HepG2 (cell line): ENCODE measurements around the gene TBC1D10B. TPM values are rescaled to one million over a fixed set of nuclear protein-coding genes. Genes with fewer than 3 reads are reported as not detected.

Experiments
- ATF7 ChIP-seq, 2 experiments: fragments of 450-650 bp in 1 of 2; sonication (generic) in 1 of 2; formaldehyde crosslinking in 1 of 2; IDR thresholded peaks; 2 replicates each; pipeline versions ENCODE4 v1.4.0 to v1.6.1; 2016 to 2020; ENCODE audit warnings: antibody characterized with exemption in 1 of 2, mild to moderate bottlenecking in 1 of 2, missing genetic modification reagents in 1 of 2
- CREM ChIP-seq, 2 experiments: sonication (generic) in 1 of 2; formaldehyde crosslinking in 1 of 2; IDR thresholded peaks; 2 replicates each; pipeline versions ENCODE4 v1.4.0 to v1.6.1; 2016 to 2020; ENCODE audit warnings: antibody characterized with exemption in 1 of 2, mild to moderate bottlenecking in 1 of 2, missing genetic modification reagents in 1 of 2
- ELF4 ChIP-seq: sonication (generic); formaldehyde crosslinking; IDR thresholded peaks from 2 replicates; pipeline ENCODE4 v1.5.0; 2020; ENCODE audit warnings: missing genetic modification reagents, mild to moderate bottlenecking, moderate library complexity, borderline replicate concordance
- GLI4 ChIP-seq: sonication (generic); formaldehyde crosslinking; IDR thresholded peaks from 2 replicates; pipeline ENCODE4 v1.5.1; 2020; ENCODE audit warnings: missing genetic modification reagents, mild to moderate bottlenecking, moderate library complexity, borderline replicate concordance
- MEIS1 ChIP-seq: sonication (generic); formaldehyde crosslinking; IDR thresholded peaks from 2 replicates; pipeline ENCODE4 v1.9.0; 2021; ENCODE audit warnings: mild to moderate bottlenecking, missing genetic modification reagents, moderate library complexity, borderline replicate concordance
- PAF1 ChIP-seq: IDR thresholded peaks from 2 replicates; pipeline ENCODE4 v1.6.1; 2016; ENCODE audit warnings: missing genetic modification reagents, missing compliant biosample characterization
- PRDM4 ChIP-seq: sonication (generic); formaldehyde crosslinking; IDR thresholded peaks from 2 replicates; pipeline ENCODE4 v1.9.0; 2021; ENCODE audit warnings: missing genetic modification reagents, borderline replicate concordance
- TRIM24 ChIP-seq: sonication (generic); formaldehyde crosslinking; IDR thresholded peaks from 2 replicates; pipeline ENCODE4 v1.8.0; 2022; ENCODE audit warnings: mild to moderate bottlenecking, missing genetic modification reagents
- ZBTB7A ChIP-seq: sonication (generic); formaldehyde crosslinking; IDR thresholded peaks from 2 replicates; pipeline ENCODE4 v1.8.0; 2022; ENCODE audit warnings: mild to moderate bottlenecking, missing genetic modification reagents
- ZFP41 ChIP-seq: sonication (generic); formaldehyde crosslinking; IDR thresholded peaks from 2 replicates; pipeline ENCODE4 v1.4.0; 2020; ENCODE audit warnings: mild to moderate bottlenecking, missing genetic modification reagents, borderline replicate concordance
- ZNF232 ChIP-seq: sonication (generic); formaldehyde crosslinking; IDR thresholded peaks from 2 replicates; pipeline ENCODE4 v1.4.0; 2020; ENCODE audit warnings: missing genetic modification reagents, borderline replicate concordance
- ZNF264 ChIP-seq: sonication (generic); formaldehyde crosslinking; IDR thresholded peaks from 2 replicates; pipeline ENCODE4 v1.4.0; 2020; ENCODE audit warnings: missing genetic modification reagents
- ZNF280B ChIP-seq: sonication (generic); formaldehyde crosslinking; IDR thresholded peaks from 2 replicates; pipeline ENCODE4 v1.5.0; 2020; ENCODE audit warnings: missing genetic modification reagents, mild to moderate bottlenecking, borderline replicate concordance
- ZNF34 ChIP-seq: sonication (generic); formaldehyde crosslinking; IDR thresholded peaks from 2 replicates; pipeline ENCODE4 v1.4.0; 2020; ENCODE audit warnings: mild to moderate bottlenecking, missing genetic modification reagents, borderline replicate concordance
- ZNF354B ChIP-seq: sonication (generic); formaldehyde crosslinking; IDR thresholded peaks from 2 replicates; pipeline ENCODE4 v1.8.0; 2022; ENCODE audit warnings: mild to moderate bottlenecking, missing genetic modification reagents
- ZNF430 ChIP-seq: sonication (generic); formaldehyde crosslinking; IDR thresholded peaks from 2 replicates; pipeline ENCODE4 v1.9.0; 2021; ENCODE audit warnings: mild to moderate bottlenecking, missing genetic modification reagents
- ZNF713 ChIP-seq: sonication (generic); formaldehyde crosslinking; IDR thresholded peaks from 2 replicates; pipeline ENCODE4 v1.4.0; 2020; ENCODE audit warnings: mild to moderate bottlenecking, missing genetic modification reagents
- polyA plus RNA-seq, 8 experiments: library from polyadenylated mRNA; depleted of rRNA in 3 of 8; stranded (reverse) in 7 of 8; unstranded in 1 of 8; fragments of >200 nt; fragmentation: Illumina TruSeq in 4 of 8; extraction: Trizol in 4 of 8; gene quantifications; 2 replicates each; pipeline versions ENCODE4 v1.2.1 to v1.2.3, GENCODE V29; 2011 to 2016; ENCODE audit warnings: low read depth in 4 of 8, missing spikeins in 1 of 8, mixed read lengths in 1 of 8; ENCODE audit not compliant: insufficient read depth in 1 of 8
- total RNA-seq, 5 experiments: library from RNA; depleted of rRNA; stranded (reverse); fragments of >200 nt; fragmentation: Illumina TruSeq; extraction: Trizol; gene quantifications; 2 replicates each; pipeline ENCODE4 v1.2.3, GENCODE V29; 2016; ENCODE audit warnings: low read depth in 1 of 5
- TF ChIP-seq, protein P1 (sequence below): sonication (generic); formaldehyde crosslinking; IDR thresholded peaks from 2 replicates; pipeline ENCODE4 v1.5.1; 2020; ENCODE audit warnings: missing genetic modification reagents, mild to moderate bottlenecking, borderline replicate concordance
- TF ChIP-seq, protein P2 (sequence below): sonication (generic); formaldehyde crosslinking; IDR thresholded peaks from 2 replicates; pipeline ENCODE4 v1.9.0; 2022; ENCODE audit warnings: low read depth, missing genetic modification reagents
- TF ChIP-seq, protein P3 (sequence below): sonication (generic); formaldehyde crosslinking; IDR thresholded peaks from 2 replicates; pipeline ENCODE4 v1.5.1; 2020; ENCODE audit warnings: mild to moderate bottlenecking, missing genetic modification reagents, moderate library complexity

TBC1D10B gene
- total and polyA plus RNA-seq, 2 of the 13 experiments (the other 11 are each of a cell fraction or from before 2014, with no cell fraction given) = 15.7 to 24.8 TPM

DNA sequence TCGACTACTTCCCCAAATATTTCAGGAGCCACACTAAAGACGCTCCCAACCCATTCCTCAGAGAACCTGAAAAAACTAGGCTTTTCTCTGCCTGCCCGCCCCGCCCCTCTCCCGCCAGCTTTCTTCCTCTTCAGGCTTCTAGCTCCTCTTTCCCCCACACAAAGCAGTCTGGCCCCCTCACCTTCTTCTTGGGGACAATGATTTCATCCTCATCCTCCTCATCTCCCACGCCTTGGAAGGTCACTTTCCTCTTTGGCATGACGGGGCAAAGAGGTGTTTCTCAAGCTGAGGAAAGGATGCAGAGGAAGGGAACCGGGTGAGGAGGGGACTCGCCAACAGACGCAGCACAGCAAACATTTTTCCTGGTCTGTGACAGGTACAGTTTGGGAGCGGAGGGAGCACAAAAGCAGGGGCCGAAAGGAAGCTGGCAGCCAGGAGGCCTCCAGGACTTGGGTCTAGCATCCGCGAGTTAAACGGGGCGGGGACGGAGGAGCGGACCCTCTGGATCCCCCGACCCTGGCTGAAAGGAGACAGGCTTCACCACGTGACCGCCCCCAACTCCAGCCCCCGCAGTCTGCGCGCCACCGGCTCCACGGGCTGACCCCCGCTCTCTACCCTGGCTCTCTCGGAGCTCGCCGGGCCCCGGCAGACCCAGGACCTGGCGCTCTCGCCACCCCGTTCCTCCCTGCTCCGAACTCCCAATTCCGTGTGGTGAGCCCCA lies 15.7 kb downstream of the TBC1D10B start (continued):
- TF ChIP-seq ZFP41 (CRISPR knock-in tag) (no peak), MEIS1 (no peak; the same call in 1 of the 2 replicates), ZNF354B (CRISPR knock-in tag) (no peak), ZNF713 (0 out of 2 replicates have a peak, but pooled peaks have one; percentile 39), ZNF34 (CRISPR knock-in tag) (no peak), PAF1 (CRISPR knock-in tag) (no peak; the same call in 1 of the 2 replicates), GLI4 (no peak), ZNF264 (CRISPR knock-in tag) (no peak), ZBTB7A (CRISPR knock-in tag) (0 out of 2 replicates have a peak, but pooled peaks have one; percentile 33), CREM (IDR thresholded peaks at IDR 0.05) (no peak), CREM (CRISPR knock-in tag; IDR thresholded peaks at IDR 0.05) (no peak), PRDM4 (no peak), ELF4 (CRISPR knock-in tag) (no peak), ATF7 (IDR thresholded peaks at IDR 0.05) (no peak), ATF7 (CRISPR knock-in tag; IDR thresholded peaks at IDR 0.05) (no peak), ZNF232 (CRISPR knock-in tag) (no peak), ZNF280B (CRISPR knock-in tag) (peak; percentile 26; the same call in 1 of the 2 replicates), ZNF430 (CRISPR knock-in tag) (peak; percentile 97; the same call in 1 of the 2 replicates), TRIM24 (no peak)
- TF ChIP-seq, protein P1, sequence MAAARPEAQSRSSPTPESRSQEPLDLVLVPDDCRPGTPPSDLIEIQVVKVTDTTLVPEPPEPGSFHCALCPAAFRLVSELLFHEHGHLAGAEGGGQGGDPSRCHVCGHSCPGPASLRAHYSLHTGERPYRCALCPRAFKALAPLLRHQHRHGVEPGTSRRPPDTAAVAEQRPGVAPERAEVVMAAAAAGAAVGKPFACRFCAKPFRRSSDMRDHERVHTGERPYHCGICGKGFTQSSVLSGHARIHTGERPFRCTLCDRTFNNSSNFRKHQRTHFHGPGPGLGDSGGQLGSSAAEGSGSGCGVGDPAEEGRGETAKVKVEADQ = no peak
- TF ChIP-seq, protein P2, sequence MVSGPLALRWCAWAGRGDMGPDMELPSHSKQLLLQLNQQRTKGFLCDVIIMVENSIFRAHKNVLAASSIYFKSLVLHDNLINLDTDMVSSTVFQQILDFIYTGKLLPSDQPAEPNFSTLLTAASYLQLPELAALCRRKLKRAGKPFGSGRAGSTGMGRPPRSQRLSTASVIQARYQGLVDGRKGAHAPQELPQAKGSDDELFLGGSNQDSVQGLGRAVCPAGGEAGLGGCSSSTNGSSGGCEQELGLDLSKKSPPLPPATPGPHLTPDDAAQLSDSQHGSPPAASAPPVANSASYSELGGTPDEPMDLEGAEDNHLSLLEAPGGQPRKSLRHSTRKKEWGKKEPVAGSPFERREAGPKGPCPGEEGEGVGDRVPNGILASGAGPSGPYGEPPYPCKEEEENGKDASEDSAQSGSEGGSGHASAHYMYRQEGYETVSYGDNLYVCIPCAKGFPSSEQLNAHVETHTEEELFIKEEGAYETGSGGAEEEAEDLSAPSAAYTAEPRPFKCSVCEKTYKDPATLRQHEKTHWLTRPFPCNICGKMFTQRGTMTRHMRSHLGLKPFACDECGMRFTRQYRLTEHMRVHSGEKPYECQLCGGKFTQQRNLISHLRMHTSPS = peak; percentile 30; the same call in 1 of the 2 replicates
- TF ChIP-seq, protein P3, sequence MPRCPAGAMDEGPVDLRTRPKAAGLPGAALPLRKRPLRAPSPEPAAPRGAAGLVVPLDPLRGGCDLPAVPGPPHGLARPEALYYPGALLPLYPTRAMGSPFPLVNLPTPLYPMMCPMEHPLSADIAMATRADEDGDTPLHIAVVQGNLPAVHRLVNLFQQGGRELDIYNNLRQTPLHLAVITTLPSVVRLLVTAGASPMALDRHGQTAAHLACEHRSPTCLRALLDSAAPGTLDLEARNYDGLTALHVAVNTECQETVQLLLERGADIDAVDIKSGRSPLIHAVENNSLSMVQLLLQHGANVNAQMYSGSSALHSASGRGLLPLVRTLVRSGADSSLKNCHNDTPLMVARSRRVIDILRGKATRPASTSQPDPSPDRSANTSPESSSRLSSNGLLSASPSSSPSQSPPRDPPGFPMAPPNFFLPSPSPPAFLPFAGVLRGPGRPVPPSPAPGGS = no peak
